B cell (primary cell): Measurements from ENCODE around the gene ITPR1. TPM values are rescaled to one million over a fixed set of nuclear protein-coding genes. Genes with fewer than 3 reads are reported as not detected.

Experiments
- ATAC-seq: fragments of 200-7000 bp; cut with Tn5 transposase; one replicate; pipeline ENCODE4 v1.10.0; 2021; ENCODE audit warnings: low read depth, mild to moderate bottlenecking, moderate number of reproducible peaks, moderate library complexity
- CTCF ChIA-PET: fragments of 350-600 bp; sonication (Branson Sonifier 250); formaldehyde crosslinking; loops from one replicate; lab custom pipeline; 2021; ENCODE audit warnings: antibody characterized with exemption, inconsistent platforms; lab: Charles Lee
- POLR2A ChIA-PET: fragments of 350-600 bp; sonication (Branson Sonifier 250); formaldehyde crosslinking; loops from one replicate; lab custom pipeline; 2021; ENCODE audit warnings: antibody characterized with exemption; lab: Charles Lee
- DNase-seq: peaks from one replicate; pipeline ENCODE4 v3.0.0; 2013
- H2AFZ ChIP-seq: 2 replicates; pipeline ENCODE4 v1.6.1; 2012; ENCODE audit warnings: mild to moderate bottlenecking, low read depth, low read length; ENCODE audit not compliant: insufficient read depth, poor library complexity, severe bottlenecking
- H3K27ac ChIP-seq, 2 donors: 1 replicate in 1 of 2; 2 replicates in 1 of 2; pipeline ENCODE4 v1.5.1; 2012 to 2013; ENCODE audit warnings: low read length in 2 of 2, mild to moderate bottlenecking in 2 of 2, moderate library complexity in 1 of 2
- H3K27me3 ChIP-seq, 4 experiments: fragments of 200-600 bp in 1 of 4; sonication (generic) in 1 of 4; replicated peaks in 1 of 4; 1 replicate in 2 of 4; 2 replicates in 2 of 4; pipeline versions ENCODE4 v1.6.1 to v1.7.0; 2013 to 2016; ENCODE audit warnings: low read length in 3 of 4, mild to moderate bottlenecking in 2 of 4, mixed read lengths in 1 of 4, moderate library complexity in 1 of 4; ENCODE audit not compliant: insufficient read depth in 4 of 4, control insufficient read depth in 3 of 4; ENCODE audit errors: control extremely low read depth in 1 of 4
- H3K36me3 ChIP-seq, 2 experiments: replicated peaks in 1 of 2; 1 replicate in 1 of 2; 2 replicates in 1 of 2; pipeline versions ENCODE4 v1.6.1 to v1.7.1; 2013; ENCODE audit warnings: low read length in 1 of 2; ENCODE audit not compliant: insufficient read depth in 2 of 2, control insufficient read depth in 1 of 2; ENCODE audit errors: control extremely low read depth in 1 of 2, extremely low read depth in 1 of 2
- H3K4me1 ChIP-seq, 2 donors: fragments of 200-600 bp in 1 of 2; sonication (generic) in 1 of 2; 1 replicate in 1 of 2; 2 replicates in 1 of 2; pipeline versions ENCODE4 v1.5.1 to v1.6.1; 2013 to 2017; ENCODE audit warnings: low read length in 2 of 2; ENCODE audit not compliant: control insufficient read depth in 2 of 2, insufficient read depth in 2 of 2
- H3K4me2 ChIP-seq: replicated peaks from 2 replicates; pipeline ENCODE3; 2012; ENCODE audit warnings: mild to moderate bottlenecking, low read depth, low read length; ENCODE audit not compliant: poor library complexity, severe bottlenecking
- H3K4me3 ChIP-seq, 5 experiments: fragments of 200-600 bp in 1 of 5; sonication (generic) in 1 of 5; 1 replicate in 3 of 5; 2 replicates in 2 of 5; pipeline versions ENCODE4 v1.5.1 to v1.7.0; 2011 to 2016; ENCODE audit warnings: low read length in 4 of 5, mild to moderate bottlenecking in 4 of 5, low read depth in 2 of 5, control low read depth in 1 of 5, moderate library complexity in 1 of 5; ENCODE audit not compliant: insufficient read depth in 1 of 5; ENCODE audit errors: control extremely low read depth in 1 of 5, extremely low read depth in 1 of 5
- H3K79me2 ChIP-seq: fragments of 200-600 bp; sonication (generic); one replicate; pipeline ENCODE4 v1.6.0; 2016; ENCODE audit warnings: low read length; ENCODE audit not compliant: control insufficient read depth, insufficient read depth
- H3K9ac ChIP-seq: fragments of 200-600 bp; sonication (generic); 2 replicates; pipeline ENCODE4 v1.6.1; 2017; ENCODE audit warnings: mild to moderate bottlenecking, low read length, moderate library complexity
- H3K9me3 ChIP-seq, 3 donors: one replicate each; pipeline versions ENCODE4 v1.6.1 to v1.7.1; 2013; ENCODE audit warnings: low read length in 2 of 3; ENCODE audit not compliant: control insufficient read depth in 2 of 3, insufficient read depth in 1 of 3; ENCODE audit errors: control extremely low read depth in 1 of 3
- H4K20me1 ChIP-seq: 2 replicates; pipeline ENCODE4 v1.6.0; 2012; ENCODE audit warnings: mild to moderate bottlenecking, low read length; ENCODE audit not compliant: insufficient read depth, control insufficient read depth, poor library complexity, severe bottlenecking
- H3K27ac Mint-ChIP-seq: one replicate; pipeline ENCODE4 v1.8.0; 2021; ENCODE audit warnings: mixed read lengths
- H3K27me3 Mint-ChIP-seq: one replicate; pipeline ENCODE4 v1.8.0; 2021; ENCODE audit warnings: mixed read lengths
- H3K4me1 Mint-ChIP-seq: one replicate; pipeline ENCODE4 v1.8.0; 2021; ENCODE audit warnings: mixed read lengths
- H3K4me3 Mint-ChIP-seq: one replicate; pipeline ENCODE4 v1.8.0; 2021; ENCODE audit warnings: mixed read lengths
- H3K9me3 Mint-ChIP-seq: one replicate; pipeline ENCODE4 v1.8.0; 2022; ENCODE audit warnings: mixed read lengths; ENCODE audit not compliant: insufficient read depth
- EZH2 ChIP-seq: IDR thresholded peaks from 2 replicates; pipeline ENCODE4 v1.6.1; 2012; ENCODE audit warnings: borderline replicate concordance, low read depth, mild to moderate bottlenecking, moderate library complexity, low read length; ENCODE audit not compliant: insufficient read depth, poor library complexity, severe bottlenecking
- WGBS: methylation state at CpG from one replicate; pipeline ENCODE4 v1.1.5; 2013; ENCODE audit warnings: missing lambda C conversion rate; ENCODE audit not compliant: insufficient coverage; 5-methylcytosine and 5-hydroxymethylcytosine counted together
- intact Hi-C: fragments of 100-400 bp; cut with micrococcal nuclease; formaldehyde crosslinking; loops from one replicate; pipeline ENCODE4 v1.10.0; 2022
- polyA plus RNA-seq: library from polyadenylated mRNA; depleted of rRNA; stranded (reverse); fragments of >200 nt; gene quantifications from 2 replicates; pipeline ENCODE4 v1.2.3, GENCODE V29; 2012
- total RNA-seq, 2 donors: library from RNA; stranded (reverse); fragments of 120-200 nt in 1 of 2; gene quantifications; 1 replicate in 1 of 2; 2 replicates in 1 of 2; pipeline versions ENCODE4 v1.2.3 to v1.2.4, GENCODE V29; 2013 to 2022
- TF ChIP-seq, protein P1 (sequence below): fragments of 200-600 bp; IDR thresholded peaks from one replicate; pipeline ENCODE4 v1.8.0; 2022; ENCODE audit warnings: antibody characterized with exemption, mild to moderate bottlenecking

Gene ITPR1
- total and polyA plus RNA-seq, 2 donors (not counting 1 experiment from before 2014, with no cell fraction given) = 64.0 to 332 TPM

GRCh38 chr3:4848176-4848825 is 355.2 kb downstream of the ITPR1 start:
- H3K27me3 Mint-ChIP-seq = no peaks in the 10 kb centered on the region
- no CpG with 5 or more reads among the region's 6 CpGs for WGBS
- no peak for ATAC-seq
- Histone ChIP-seq H3K4me1 (peaks cover 16 to 22% of the 10 kb centered on the region in 2 donors), H3K9me3 (no peaks in the 10 kb centered on the region), H3K4me2 (no peak overlapping the region), H3K27me3 (no peaks in the 10 kb centered on the region), H2AFZ (no peak overlapping the region), H3K4me3 (no peak overlapping the region), H3K36me3 (peaks cover 7 to 18% of the 10 kb centered on the region in 2 experiments), H4K20me1 (no peaks in the 10 kb centered on the region), H3K79me2 (no peaks in the 10 kb centered on the region), H3K9ac (no peak overlapping the region), H3K27ac (no peak overlapping the region)
- TF ChIP-seq EZH2 = no peak
- TF ChIP-seq, protein P1, sequence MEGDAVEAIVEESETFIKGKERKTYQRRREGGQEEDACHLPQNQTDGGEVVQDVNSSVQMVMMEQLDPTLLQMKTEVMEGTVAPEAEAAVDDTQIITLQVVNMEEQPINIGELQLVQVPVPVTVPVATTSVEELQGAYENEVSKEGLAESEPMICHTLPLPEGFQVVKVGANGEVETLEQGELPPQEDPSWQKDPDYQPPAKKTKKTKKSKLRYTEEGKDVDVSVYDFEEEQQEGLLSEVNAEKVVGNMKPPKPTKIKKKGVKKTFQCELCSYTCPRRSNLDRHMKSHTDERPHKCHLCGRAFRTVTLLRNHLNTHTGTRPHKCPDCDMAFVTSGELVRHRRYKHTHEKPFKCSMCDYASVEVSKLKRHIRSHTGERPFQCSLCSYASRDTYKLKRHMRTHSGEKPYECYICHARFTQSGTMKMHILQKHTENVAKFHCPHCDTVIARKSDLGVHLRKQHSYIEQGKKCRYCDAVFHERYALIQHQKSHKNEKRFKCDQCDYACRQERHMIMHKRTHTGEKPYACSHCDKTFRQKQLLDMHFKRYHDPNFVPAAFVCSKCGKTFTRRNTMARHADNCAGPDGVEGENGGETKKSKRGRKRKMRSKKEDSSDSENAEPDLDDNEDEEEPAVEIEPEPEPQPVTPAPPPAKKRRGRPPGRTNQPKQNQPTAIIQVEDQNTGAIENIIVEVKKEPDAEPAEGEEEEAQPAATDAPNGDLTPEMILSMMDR = no peak
- ChIA-PET CTCF (interaction anchor here (1.6 kb wide), 1 partner anchor 132 kb away, joined by 4 read pairs; no protein-coding TSS in a partner anchor), POLR2A (no interaction called here)
- no peak overlapping the region for H3K4me3 Mint-ChIP-seq
- peaks cover 59% of the 10 kb centered on the region for H3K4me1 Mint-ChIP-seq
- H3K9me3 Mint-ChIP-seq = no peaks in the 10 kb centered on the region
- intact Hi-C loops = no loop called here
- no peak overlapping the region for H3K27ac Mint-ChIP-seq
- no peak for DNase-seq

DNA sequence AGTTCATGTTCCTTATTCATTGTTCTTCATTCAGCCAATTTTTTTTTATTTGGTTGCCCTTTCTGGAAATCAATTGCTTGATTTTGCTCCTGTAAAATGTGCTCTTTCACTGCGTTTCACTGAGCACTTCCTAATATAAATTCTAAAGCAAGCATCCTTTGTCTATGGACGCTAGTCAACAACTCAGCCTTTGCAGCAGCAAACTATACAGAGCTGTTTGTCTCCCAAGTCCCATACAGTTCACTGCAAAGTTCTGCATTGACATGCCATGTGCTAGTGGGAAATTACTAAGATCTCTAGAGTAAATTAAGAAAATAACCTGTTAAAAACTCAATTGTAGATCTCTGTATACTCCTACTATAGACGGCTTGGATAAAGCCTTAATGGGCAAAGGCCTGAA is 356.0 kb downstream of the ITPR1 start:
- Histone ChIP-seq H3K27ac (no peak overlapping the region), H3K9ac (no peak overlapping the region), H3K9me3 (no peaks in the 10 kb centered on the region), H3K36me3 (peaks cover 7 to 18% of the 10 kb centered on the region in 2 experiments), H4K20me1 (no peaks in the 10 kb centered on the region), H2AFZ (no peak overlapping the region), H3K27me3 (no peaks in the 10 kb centered on the region), H3K79me2 (no peaks in the 10 kb centered on the region), H3K4me2 (no peak overlapping the region), H3K4me3 (no peak overlapping the region), H3K4me1 (peaks cover 16 to 22% of the 10 kb centered on the region in 2 donors)
- no peak for ATAC-seq
- Mint-ChIP-seq H3K27me3 (no peaks in the 10 kb centered on the region), H3K4me1 (peaks cover 56% of the 10 kb centered on the region), H3K4me3 (no peak overlapping the region), H3K9me3 (no peaks in the 10 kb centered on the region), H3K27ac (no peak overlapping the region)
- intact Hi-C loops = no loop called here
- WGBS = 89% methylated on average over 1 of the region's 3 CpGs
- DNase-seq = no peak
- CTCF ChIA-PET = no interaction called here
- POLR2A ChIA-PET = interaction anchor here (0.7 kb wide), 1 partner anchor 1671 kb away, joined by 4 read pairs; no protein-coding TSS in a partner anchor
- TF ChIP-seq EZH2 = no peak
- TF ChIP-seq, protein P1 = no peak
